IMR-90 (cell line): Measurements from ENCODE around the gene SCYL3. TPM values are rescaled to one million over a fixed set of nuclear protein-coding genes. Genes with fewer than 3 reads are reported as not detected.

Experiments used
- ATAC-seq: fragments of 200-7000 bp; cut with Tn5 transposase; 2 replicates; pipeline ENCODE4 v1.9.1; 2020; ENCODE audit warnings: low read depth, mild to moderate bottlenecking, moderate library complexity
- BruUV-seq: library from RNA; stranded (reverse); fragments of 400-500 nt; replicated peaks from 2 replicates; lab custom pipeline; 2021; lab: Mats Ljungman, UMichigan
- CTCF ChIA-PET: fragments of 300-600 bp; formaldehyde crosslinking; extraction: SDS; loops from one replicate; lab custom pipeline; 2021; ENCODE audit warnings: antibody characterized with exemption; lab: Yijun Ruan, JAX
- POLR2A ChIA-PET: fragments of 300-600 bp; sonication (Branson Sonifier 250); formaldehyde crosslinking; loops from one replicate; lab custom pipeline; 2022; ENCODE audit warnings: antibody characterized with exemption; ENCODE audit not compliant: unreplicated experiment; lab: Charles Lee
- DNase-seq: peaks from one replicate; pipeline ENCODE4 v3.0.0; 2013
- H2AFZ ChIP-seq: replicated peaks from 2 replicates; pipeline ENCODE3; 2013; ENCODE audit warnings: low read length, mild to moderate bottlenecking; ENCODE audit not compliant: poor library complexity
- H2AK5ac ChIP-seq: 2 replicates; pipeline ENCODE4 v1.6.1; 2013; ENCODE audit warnings: low read depth, low read length, inconsistent platforms
- H2AK9ac ChIP-seq: replicated peaks from 2 replicates; pipeline ENCODE3; 2013; ENCODE audit warnings: mild to moderate bottlenecking, low read depth, low read length, moderate library complexity; ENCODE audit not compliant: poor library complexity
- H2BK120ac ChIP-seq: 2 replicates; pipeline ENCODE4 v1.6.1; 2013; ENCODE audit warnings: low read depth, low read length, inconsistent platforms
- H2BK15ac ChIP-seq: 3 replicates; pipeline ENCODE4 v1.6.1; 2013; ENCODE audit warnings: low read depth, low read length, inconsistent platforms
- H2BK20ac ChIP-seq: 2 replicates; pipeline ENCODE4 v1.6.1; 2013; ENCODE audit warnings: low read depth, mild to moderate bottlenecking, inconsistent platforms, low read length, moderate library complexity
- H2BK5ac ChIP-seq: 2 replicates; pipeline ENCODE4 v1.6.1; 2013; ENCODE audit warnings: mild to moderate bottlenecking, low read depth, low read length, inconsistent platforms; ENCODE audit not compliant: poor library complexity, severe bottlenecking
- H3K14ac ChIP-seq: replicated peaks from 2 replicates; pipeline ENCODE4 v1.6.1; 2013; ENCODE audit warnings: low read depth, low read length, inconsistent platforms
- H3K18ac ChIP-seq: 2 replicates; pipeline ENCODE4 v1.6.1; 2013; ENCODE audit warnings: low read depth, low read length, control low read depth
- H3K23ac ChIP-seq: 2 replicates; pipeline ENCODE4 v1.6.1; 2013; ENCODE audit warnings: low read depth, low read length, inconsistent platforms
- H3K27ac ChIP-seq: 2 replicates; pipeline ENCODE4 v1.5.1; 2013; ENCODE audit warnings: mild to moderate bottlenecking, control low read depth, low read length; ENCODE audit not compliant: insufficient read depth
- H3K27me3 ChIP-seq: 2 replicates; pipeline ENCODE4 v1.6.1; 2013; ENCODE audit warnings: low read length; ENCODE audit not compliant: control insufficient read depth, insufficient read depth
- H3K36me3 ChIP-seq: 2 replicates; pipeline ENCODE4 v1.6.1; 2013; ENCODE audit warnings: low read length, mixed read lengths; ENCODE audit not compliant: control insufficient read depth, insufficient read depth
- H3K4ac ChIP-seq: 2 replicates; pipeline ENCODE4 v1.6.1; 2013; ENCODE audit warnings: low read depth, low read length, inconsistent platforms
- H3K4me1 ChIP-seq: 2 replicates; pipeline ENCODE4 v1.6.1; 2013; ENCODE audit warnings: low read length, mixed read lengths; ENCODE audit not compliant: control insufficient read depth, insufficient read depth
- H3K4me2 ChIP-seq: 2 replicates; pipeline ENCODE4 v1.6.1; 2013; ENCODE audit warnings: low read depth, mild to moderate bottlenecking, control low read depth, low read length, moderate library complexity
- H3K4me3 ChIP-seq: 2 replicates; pipeline ENCODE4 v1.5.1; 2013; ENCODE audit warnings: low read depth, mild to moderate bottlenecking, control low read depth, low read length, moderate library complexity; ENCODE audit not compliant: insufficient read depth
- H3K56ac ChIP-seq: 2 replicates; pipeline ENCODE4 v1.6.1; 2013; ENCODE audit warnings: low read length, inconsistent platforms; ENCODE audit not compliant: insufficient read depth; ENCODE audit errors: extremely low read depth
- H3K79me1 ChIP-seq, 2 experiments: 2 replicates each; pipeline ENCODE4 v1.6.1; 2013; ENCODE audit warnings: low read length in 2 of 2, inconsistent platforms in 1 of 2, low read depth in 1 of 2
- H3K9ac ChIP-seq: 2 replicates; pipeline ENCODE4 v1.6.1; 2013; ENCODE audit warnings: low read depth, low read length, control low read depth
- H3K9me1 ChIP-seq: 2 replicates; pipeline ENCODE4 v1.6.1; 2013; ENCODE audit warnings: low read length, inconsistent platforms; ENCODE audit not compliant: insufficient read depth
- H3K9me3 ChIP-seq: 2 replicates; pipeline ENCODE4 v1.6.1; 2013; ENCODE audit warnings: low read length; ENCODE audit not compliant: control insufficient read depth, insufficient read depth
- H4K20me1 ChIP-seq: 2 replicates; pipeline ENCODE4 v1.6.1; 2013; ENCODE audit warnings: low read length, inconsistent platforms; ENCODE audit not compliant: insufficient read depth
- H4K5ac ChIP-seq: 2 replicates; pipeline ENCODE4 v1.6.1; 2013; ENCODE audit warnings: mild to moderate bottlenecking, low read depth, low read length, control low read depth
- H4K8ac ChIP-seq, 2 experiments: 2 replicates each; pipeline ENCODE4 v1.6.1; 2013; ENCODE audit warnings: low read depth in 2 of 2, low read length in 2 of 2, control low read depth in 1 of 2, inconsistent platforms in 1 of 2
- H4K91ac ChIP-seq: 2 replicates; pipeline ENCODE4 v1.6.1; 2013; ENCODE audit warnings: low read depth, low read length, inconsistent platforms; ENCODE audit not compliant: insufficient read depth
- BHLHE40 ChIP-seq: fragments of 150-350 bp; IDR thresholded peaks from 2 replicates; pipeline ENCODE4 v1.6.1; 2016; ENCODE audit warnings: mild to moderate bottlenecking, low read depth, low read length
- CEBPB ChIP-seq: IDR thresholded peaks from 2 replicates; pipeline ENCODE4 v1.6.1; 2012; ENCODE audit warnings: low read depth, low read length, improper control_type of control experiment
- CHD1 ChIP-seq: IDR thresholded peaks from 2 replicates; pipeline ENCODE4 v1.6.1; 2012; ENCODE audit warnings: low read depth, low read length, improper control_type of control experiment
- ELK1 ChIP-seq: fragments of 150-350 bp; IDR thresholded peaks from 2 replicates; pipeline ENCODE4 v1.6.1; 2016; ENCODE audit warnings: low read depth, mild to moderate bottlenecking, low read length, moderate library complexity, borderline replicate concordance
- FOS ChIP-seq: fragments of 150-350 bp; IDR thresholded peaks from 2 replicates; pipeline ENCODE4 v1.6.1; 2016; ENCODE audit warnings: low read depth, low read length
- MAFK ChIP-seq: IDR thresholded peaks from 2 replicates; pipeline ENCODE4 v1.6.1; 2012; ENCODE audit warnings: low read depth, low read length, improper control_type of control experiment
- MAZ ChIP-seq: IDR thresholded peaks from 2 replicates; pipeline ENCODE4 v1.6.1; 2012; ENCODE audit warnings: low read depth, mild to moderate bottlenecking, low read length, improper control_type of control experiment, moderate library complexity, borderline replicate concordance
- MXI1 ChIP-seq: IDR thresholded peaks from 2 replicates; pipeline ENCODE4 v1.6.1; 2012; ENCODE audit warnings: low read depth, mild to moderate bottlenecking, low read length, moderate library complexity, borderline replicate concordance
- NFE2L2 ChIP-seq: fragments of 150-350 bp; IDR thresholded peaks from 2 replicates; pipeline ENCODE4 v1.6.1; 2016; ENCODE audit warnings: low read depth, mild to moderate bottlenecking, low read length
- POLR2A ChIP-seq: IDR thresholded peaks from 2 replicates; pipeline ENCODE4 v1.6.1; 2012; ENCODE audit warnings: mild to moderate bottlenecking, low read depth, low read length
- RAD21 ChIP-seq: IDR thresholded peaks from 2 replicates; pipeline ENCODE4 v1.6.1; 2012; ENCODE audit warnings: low read length, improper control_type of control experiment
- RCOR1 ChIP-seq: IDR thresholded peaks from 2 replicates; pipeline ENCODE4 v1.6.1; 2012; ENCODE audit warnings: mild to moderate bottlenecking, low read length, improper control_type of control experiment; ENCODE audit not compliant: insufficient replicate concordance
- RFX5 ChIP-seq: IDR thresholded peaks from 2 replicates; pipeline ENCODE4 v1.8.0; 2012; ENCODE audit warnings: low read depth, mild to moderate bottlenecking, low read length, moderate library complexity
- SMC3 ChIP-seq: fragments of 150-350 bp; IDR thresholded peaks from 2 replicates; pipeline ENCODE4 v1.6.1; 2016; ENCODE audit warnings: low read depth, mild to moderate bottlenecking, antibody characterized with exemption, low read length, moderate library complexity
- dilution Hi-C: fragments of 300-500 bp; cut with HindIII; formaldehyde crosslinking; loops from one replicate; pipeline ENCODE4 v1.14.3; 2018; ENCODE audit warnings: low sequenced_read_pairs; ENCODE audit not compliant: unreplicated experiment
- in situ Hi-C: fragments of 300-500 bp; cut with MboI; formaldehyde crosslinking; loops from 3 replicates; pipeline ENCODE4 v1.14.3; 2019; ENCODE audit warnings: low sequenced_read_pairs, inconsistent platforms, mixed read lengths
- intact Hi-C: fragments of 100-400 bp; cut with micrococcal nuclease; formaldehyde crosslinking; loops from 2 replicates; pipeline ENCODE4 v1.10.0; 2022
- polyA plus RNA-seq, 3 experiments: library from polyadenylated mRNA; depleted of rRNA; stranded (reverse); fragments of >200 nt; gene quantifications; 2 replicates each; pipeline ENCODE4 v1.2.3, GENCODE V29; 2012; ENCODE audit warnings: low replicate concordance in 1 of 3
- total RNA-seq: library from RNA; depleted of rRNA; stranded (reverse); fragments of >200 nt; gene quantifications from 2 replicates; pipeline ENCODE4 v1.2.3, GENCODE V29; 2012
- TF ChIP-seq, protein P1 (sequence below): fragments of 150-350 bp; IDR thresholded peaks from 2 replicates; pipeline ENCODE4 v1.6.1; 2017; ENCODE audit warnings: mild to moderate bottlenecking, antibody characterized with exemption, low read length, low read depth
- TF ChIP-seq, protein P2 (sequence below): conservative IDR thresholded peaks from 2 replicates; pipeline ENCODE4 v1.5.1; 2012; ENCODE audit warnings: mild to moderate bottlenecking, low read depth, low read length, improper control_type of control experiment

SCYL3 gene
- total and polyA plus RNA-seq, 2 of the 4 experiments (the other 2 are of a cell fraction): 3.9 to 8.4 TPM

DNA sequence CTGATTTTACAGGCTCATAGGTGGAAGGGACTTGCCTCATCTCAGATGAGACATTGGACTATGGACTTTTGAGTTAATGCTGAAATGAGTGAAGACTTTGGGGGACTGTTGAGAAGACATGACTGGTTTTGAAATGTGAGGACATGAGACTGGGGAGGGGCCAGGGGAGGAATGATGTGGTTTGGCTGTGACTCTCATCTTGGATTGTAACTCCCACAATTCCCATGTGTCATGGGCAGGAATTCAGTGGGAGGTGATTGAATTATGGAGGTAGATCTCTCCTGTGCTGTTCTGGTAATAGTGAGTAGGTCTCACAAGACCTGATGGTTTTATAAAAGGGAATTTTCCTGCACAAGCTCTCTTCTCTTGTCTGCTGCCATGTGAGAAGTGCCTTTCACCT, 20.8 kb downstream of the SCYL3 start:
- DNase-seq (no peak), ATAC-seq (no peak)
- Histone ChIP-seq H3K9me1 (no peaks in the 10 kb centered on the region), H3K79me1 (peaks cover 3 to 4% of the 10 kb centered on the region in 2 experiments; a peak in 2 of 4 replicates), H3K4me1 (0 out of 2 replicates have a peak, but pooled peaks cover 1% of the 10 kb centered on the region), H3K27me3 (no peaks in the 10 kb centered on the region), H2AK5ac (no peak overlapping the region), H2AK9ac (no peak overlapping the region), H3K14ac (no peak overlapping the region), H4K5ac (no peak overlapping the region), H3K27ac (no peak overlapping the region), H3K9me3 (no peaks in the 10 kb centered on the region; the same call in 1 of the 2 replicates), H2BK15ac (no peak overlapping the region), H3K18ac (no peak overlapping the region), H3K36me3 (peaks cover 34% of the 10 kb centered on the region), H3K23ac (no peak overlapping the region), H3K4me2 (no peak overlapping the region), H3K9ac (no peak overlapping the region), H3K56ac (no peak overlapping the region), H4K20me1 (no peaks in the 10 kb centered on the region; the same call in 1 of the 2 replicates), H2BK120ac (no peak overlapping the region), H2BK5ac (no peak overlapping the region), H3K4me3 (no peak overlapping the region), H2AFZ (no peak overlapping the region), H3K4ac (no peak overlapping the region), H2BK20ac (no peak overlapping the region), H4K8ac (no peak overlapping the region), H4K91ac (no peak overlapping the region)
- ChIA-PET CTCF (no interaction called here), POLR2A (no interaction called here)
- dilution Hi-C loops (no loop called here), in situ Hi-C loops (no loop called here), intact Hi-C loops (no loop called here)
- no peak for TF ChIP-seq BHLHE40
- TF ChIP-seq SMC3: no peak
- TF ChIP-seq POLR2A: no peak
- no peak for TF ChIP-seq MAZ
- no peak for TF ChIP-seq NFE2L2
- TF ChIP-seq MAFK: no peak
- TF ChIP-seq, protein P1, sequence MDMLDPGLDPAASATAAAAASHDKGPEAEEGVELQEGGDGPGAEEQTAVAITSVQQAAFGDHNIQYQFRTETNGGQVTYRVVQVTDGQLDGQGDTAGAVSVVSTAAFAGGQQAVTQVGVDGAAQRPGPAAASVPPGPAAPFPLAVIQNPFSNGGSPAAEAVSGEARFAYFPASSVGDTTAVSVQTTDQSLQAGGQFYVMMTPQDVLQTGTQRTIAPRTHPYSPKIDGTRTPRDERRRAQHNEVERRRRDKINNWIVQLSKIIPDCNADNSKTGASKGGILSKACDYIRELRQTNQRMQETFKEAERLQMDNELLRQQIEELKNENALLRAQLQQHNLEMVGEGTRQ: no peak
- TF ChIP-seq CEBPB: no peak
- no peak for TF ChIP-seq RAD21
- no peak for TF ChIP-seq ELK1
- TF ChIP-seq MXI1: no peak
- no peak for TF ChIP-seq RFX5
- no peak for TF ChIP-seq FOS
- no peak for TF ChIP-seq RCOR1
- TF ChIP-seq, protein P2, sequence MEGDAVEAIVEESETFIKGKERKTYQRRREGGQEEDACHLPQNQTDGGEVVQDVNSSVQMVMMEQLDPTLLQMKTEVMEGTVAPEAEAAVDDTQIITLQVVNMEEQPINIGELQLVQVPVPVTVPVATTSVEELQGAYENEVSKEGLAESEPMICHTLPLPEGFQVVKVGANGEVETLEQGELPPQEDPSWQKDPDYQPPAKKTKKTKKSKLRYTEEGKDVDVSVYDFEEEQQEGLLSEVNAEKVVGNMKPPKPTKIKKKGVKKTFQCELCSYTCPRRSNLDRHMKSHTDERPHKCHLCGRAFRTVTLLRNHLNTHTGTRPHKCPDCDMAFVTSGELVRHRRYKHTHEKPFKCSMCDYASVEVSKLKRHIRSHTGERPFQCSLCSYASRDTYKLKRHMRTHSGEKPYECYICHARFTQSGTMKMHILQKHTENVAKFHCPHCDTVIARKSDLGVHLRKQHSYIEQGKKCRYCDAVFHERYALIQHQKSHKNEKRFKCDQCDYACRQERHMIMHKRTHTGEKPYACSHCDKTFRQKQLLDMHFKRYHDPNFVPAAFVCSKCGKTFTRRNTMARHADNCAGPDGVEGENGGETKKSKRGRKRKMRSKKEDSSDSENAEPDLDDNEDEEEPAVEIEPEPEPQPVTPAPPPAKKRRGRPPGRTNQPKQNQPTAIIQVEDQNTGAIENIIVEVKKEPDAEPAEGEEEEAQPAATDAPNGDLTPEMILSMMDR: no peak
- TF ChIP-seq CHD1: no peak
- BruUV-seq: no TSS peak
